ENCODE measurements around the gene BTC.
"Not testable (repeated sequence)": the region's sequence is repeated elsewhere in the genome, so short reads cannot be mapped to it uniquely, and the experiment has no call there.

Gene BTC

GRCh38 chr4:74757136-74757535 is 37.2 kb downstream of the BTC start:
- DNase-seq: no peak

- DNase-seq: no peak
Observed at GRCh38 chr4:74755486-74755885, 38.8 kb downstream of the BTC start.

- DNase-seq: no peak
Observed at GRCh38 chr4:74754218-74754617, 40.1 kb downstream of the BTC start.

- DNase-seq: no peak
Observed at GRCh38 chr4:74752798-74753197, 41.5 kb downstream of the BTC start.

GRCh38 chr4:74751856-74752255 is 42.5 kb downstream of the BTC start:
- no peak for DNase-seq

GRCh38 chr4:74751247-74751646 is 43.1 kb downstream of the BTC start:
- no peak for DNase-seq

- no peak for DNase-seq
Observed at GRCh38 chr4:74742185-74742584, 52.1 kb downstream of the BTC start.

- DNase-seq: no peak
Observed at GRCh38 chr4:74738464-74739143, 55.7 kb downstream of the BTC start.

GRCh38 chr4:74734995-74735394 is 59.3 kb downstream of the BTC start:
- DNase-seq: no peak

GRCh38 chr4:74733756-74734155 is 60.6 kb downstream of the BTC start:
- no peak for DNase-seq

- DNase-seq: no peak
Observed at GRCh38 chr4:74724979-74725378, 69.3 kb downstream of the BTC start.

GRCh38 chr4:74716436-74716765 is 77.9 kb downstream of the BTC start:
- DNase-seq: no peak

GRCh38 chr4:74715706-74716435 is 78.5 kb downstream of the BTC start:
- DNase-seq: no peak

- DNase-seq: no peak
Observed at GRCh38 chr4:74714611-74715130, 79.7 kb downstream of the BTC start.

GRCh38 chr4:74708135-74708534 is 86.2 kb downstream of the BTC start:
- not testable (repeated sequence) for DNase-seq

All from central memory CD4-positive, alpha-beta T cell (primary cell).